ENCODE data around the gene CRTC1. TPM values are rescaled to one million over a fixed set of nuclear protein-coding genes. Genes with fewer than 3 reads are reported as not detected.

CRTC1 gene
- total RNA-seq, 1 donor from 2014 or later = 15.5 TPM

DNA sequence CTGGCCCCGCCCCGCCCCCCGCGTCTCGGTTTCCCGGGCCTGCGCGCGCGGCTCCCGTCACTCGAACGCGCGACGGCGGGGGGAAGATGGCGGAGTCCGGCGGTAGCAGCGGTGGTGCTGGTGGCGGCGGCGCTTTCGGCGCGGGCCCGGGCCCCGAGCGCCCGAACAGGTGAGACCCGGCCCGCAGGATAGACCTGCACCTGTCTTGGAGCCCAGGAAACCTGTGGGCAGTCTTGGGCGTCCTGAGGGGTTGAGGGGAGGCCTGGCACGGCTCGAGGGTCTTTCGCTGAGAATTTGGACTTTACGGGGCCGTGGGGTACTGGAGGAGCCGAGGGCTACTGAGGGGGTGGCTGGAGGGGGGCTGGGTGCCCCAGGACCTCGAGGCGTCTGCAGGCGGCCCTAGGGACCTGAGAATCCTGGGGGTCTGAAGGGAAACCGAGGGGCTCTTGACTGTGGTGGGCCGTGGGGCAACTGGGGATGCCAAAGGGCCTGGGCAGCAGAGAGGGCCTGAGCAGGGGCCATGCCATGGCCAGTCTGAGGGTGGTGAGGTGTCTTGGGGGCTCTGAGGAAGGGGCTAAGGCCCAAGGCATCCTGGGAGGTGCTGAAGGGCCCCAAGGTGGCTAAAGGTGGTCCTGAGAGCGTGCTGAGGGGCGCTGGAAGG is 46.4 kb upstream of the CRTC1 start, which contains the start of gene KLHL26:
KLHL26 (plus strand) TSS at position 60 of the 661 bp plus-strand sequence; CDS start at position 87, 27 bp downstream.
- Mint-ChIP-seq H3K9me3 (no peaks in the 10 kb centered on the region), H3K27me3 (no peaks in the 10 kb centered on the region), H3K4me1 (peaks cover 23% of the 10 kb centered on the region), H3K36me3 (ENCODE audit: low read depth) (no peaks in the 10 kb centered on the region), H3K4me3 (peak within 1 kb of the TSS; percentile 88), H3K27ac (peak within 1 kb of the TSS; percentile 84)
- ATAC-seq (ENCODE audit: low read depth) (no peak), DNase-seq (no peak)
- ChIA-PET POLR2A (no interaction called here), CTCF (no interaction called here)
- TF ChIP-seq, protein P1, sequence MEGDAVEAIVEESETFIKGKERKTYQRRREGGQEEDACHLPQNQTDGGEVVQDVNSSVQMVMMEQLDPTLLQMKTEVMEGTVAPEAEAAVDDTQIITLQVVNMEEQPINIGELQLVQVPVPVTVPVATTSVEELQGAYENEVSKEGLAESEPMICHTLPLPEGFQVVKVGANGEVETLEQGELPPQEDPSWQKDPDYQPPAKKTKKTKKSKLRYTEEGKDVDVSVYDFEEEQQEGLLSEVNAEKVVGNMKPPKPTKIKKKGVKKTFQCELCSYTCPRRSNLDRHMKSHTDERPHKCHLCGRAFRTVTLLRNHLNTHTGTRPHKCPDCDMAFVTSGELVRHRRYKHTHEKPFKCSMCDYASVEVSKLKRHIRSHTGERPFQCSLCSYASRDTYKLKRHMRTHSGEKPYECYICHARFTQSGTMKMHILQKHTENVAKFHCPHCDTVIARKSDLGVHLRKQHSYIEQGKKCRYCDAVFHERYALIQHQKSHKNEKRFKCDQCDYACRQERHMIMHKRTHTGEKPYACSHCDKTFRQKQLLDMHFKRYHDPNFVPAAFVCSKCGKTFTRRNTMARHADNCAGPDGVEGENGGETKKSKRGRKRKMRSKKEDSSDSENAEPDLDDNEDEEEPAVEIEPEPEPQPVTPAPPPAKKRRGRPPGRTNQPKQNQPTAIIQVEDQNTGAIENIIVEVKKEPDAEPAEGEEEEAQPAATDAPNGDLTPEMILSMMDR (IDR thresholded peaks at IDR 0.05) = no peak
- intact Hi-C loops (cut with micrococcal nuclease) = loop anchor here (1.0 to 5.0 kb wide), 12 partner anchors 46 to 555 kb away; partner anchors contain the start of genes ARMC6, BORCS8, COPE and CRTC1

DNA sequence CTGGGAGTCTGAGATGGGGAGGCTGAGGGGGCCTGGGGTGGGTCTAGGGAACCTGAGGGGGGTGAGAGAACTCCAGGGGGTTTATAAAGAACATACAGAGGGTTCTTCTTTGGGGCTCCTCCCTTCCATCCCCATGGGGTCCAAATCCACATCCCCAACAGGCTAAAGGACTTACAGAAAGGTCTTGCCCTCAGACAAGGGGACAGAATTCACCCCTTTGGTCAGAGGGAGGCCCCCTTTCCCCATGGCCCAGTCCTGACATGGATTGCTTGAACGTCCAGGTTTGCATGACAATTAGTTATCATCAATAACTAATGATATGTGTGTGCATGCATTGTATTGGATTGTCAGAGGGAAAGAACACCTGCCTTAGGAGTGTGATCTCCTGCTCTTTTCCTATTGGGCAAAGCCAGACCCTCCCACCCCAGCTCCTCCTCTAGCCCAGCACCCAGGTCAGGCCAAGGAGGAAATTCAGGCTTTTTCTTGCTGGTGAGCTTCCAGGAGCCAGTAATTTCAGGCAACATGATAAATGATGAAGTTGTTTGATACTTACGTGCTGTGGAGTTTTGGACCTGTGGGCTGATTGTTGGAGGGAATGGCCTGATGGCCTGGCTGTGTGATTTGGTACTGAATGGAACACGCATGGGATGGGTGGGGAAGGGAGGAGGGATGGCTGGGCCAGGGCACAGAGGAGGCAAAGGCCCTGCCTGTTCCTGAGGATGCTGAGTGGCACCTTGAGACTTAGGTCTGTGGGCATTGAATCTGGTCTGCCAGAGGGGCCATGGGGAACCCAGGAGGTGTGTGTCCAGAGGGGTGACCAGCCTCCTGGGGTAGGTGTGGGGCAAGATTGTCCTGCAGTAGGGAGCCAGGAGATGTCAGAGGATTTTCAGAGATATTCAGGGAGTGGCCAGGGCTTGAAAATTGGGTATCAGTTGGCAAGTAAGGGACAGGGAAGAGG is 45.5 kb upstream of the CRTC1 start:
- CTCF ChIA-PET = no interaction called here
- no peak for ATAC-seq (ENCODE audit: low read depth)
- DNase-seq = no peak

DNA sequence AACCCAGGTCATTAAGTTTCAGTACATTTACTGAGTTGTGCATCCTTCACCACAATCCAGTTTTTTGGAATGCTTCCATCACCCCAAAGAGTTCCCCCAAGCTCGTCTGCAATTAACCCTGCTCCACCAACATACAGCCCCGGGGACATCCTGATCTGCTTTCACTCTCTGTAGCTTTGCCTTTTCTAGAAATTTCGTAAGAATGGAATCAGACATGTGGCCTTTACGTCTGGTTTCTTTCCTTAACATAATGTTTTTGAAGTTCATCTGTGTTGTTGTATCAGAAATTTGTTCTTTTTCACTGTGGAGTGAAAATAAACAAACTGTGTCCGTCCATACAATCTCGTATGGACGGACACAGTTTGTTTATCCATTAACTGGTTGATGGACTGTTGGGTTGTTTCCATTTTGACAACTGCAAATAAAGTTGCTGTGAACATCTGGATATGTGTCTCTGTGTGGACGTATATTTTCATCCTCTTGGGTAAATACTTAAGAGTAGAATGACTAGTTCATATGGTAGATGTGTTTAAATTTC is 43.7 kb upstream of the CRTC1 start:
- CTCF ChIA-PET = no interaction called here
- Mint-ChIP-seq H3K4me3 (no peak overlapping the region), H3K27me3 (no peaks in the 10 kb centered on the region), H3K9me3 (no peaks in the 10 kb centered on the region), H3K36me3 (ENCODE audit: low read depth) (peaks cover 2% of the 10 kb centered on the region), H3K27ac (no peak overlapping the region), H3K4me1 (peaks cover 33% of the 10 kb centered on the region)
- no peak for ATAC-seq (ENCODE audit: low read depth)
- DNase-seq = no peak
- intact Hi-C loops (cut with micrococcal nuclease) = loop anchor here (5.0 kb wide), 2 partner anchors 148 to 393 kb away; partner anchors contain the start of genes ARMC6 and SUGP2
- TF ChIP-seq, protein P1 (IDR thresholded peaks at IDR 0.05) = no peak
- POLR2A ChIA-PET = interaction anchor here (1.2 kb wide), 1 partner anchor 193 kb away, joined by 4 read pairs; no protein-coding TSS in a partner anchor

More for the DNA sequence above, 45.5 kb upstream of the CRTC1 start:
- no peaks in the 10 kb centered on the region for H3K36me3 Mint-ChIP-seq (ENCODE audit: low read depth)
- H3K4me3 Mint-ChIP-seq = peak overlapping the region; percentile 88
- H3K27me3 Mint-ChIP-seq = no peaks in the 10 kb centered on the region
- H3K9me3 Mint-ChIP-seq = no peaks in the 10 kb centered on the region
- peak overlapping the region; percentile 79 for H3K27ac Mint-ChIP-seq
- peaks cover 23% of the 10 kb centered on the region for H3K4me1 Mint-ChIP-seq
- POLR2A ChIA-PET = no interaction called here
- intact Hi-C loops (cut with micrococcal nuclease) = loop anchor here (2.0 to 5.0 kb wide), 4 partner anchors 45 to 394 kb away; partner anchors contain the start of genes ARMC6, CRTC1 and SUGP2
- TF ChIP-seq, protein P1 (IDR thresholded peaks at IDR 0.05) = no peak

DNA sequence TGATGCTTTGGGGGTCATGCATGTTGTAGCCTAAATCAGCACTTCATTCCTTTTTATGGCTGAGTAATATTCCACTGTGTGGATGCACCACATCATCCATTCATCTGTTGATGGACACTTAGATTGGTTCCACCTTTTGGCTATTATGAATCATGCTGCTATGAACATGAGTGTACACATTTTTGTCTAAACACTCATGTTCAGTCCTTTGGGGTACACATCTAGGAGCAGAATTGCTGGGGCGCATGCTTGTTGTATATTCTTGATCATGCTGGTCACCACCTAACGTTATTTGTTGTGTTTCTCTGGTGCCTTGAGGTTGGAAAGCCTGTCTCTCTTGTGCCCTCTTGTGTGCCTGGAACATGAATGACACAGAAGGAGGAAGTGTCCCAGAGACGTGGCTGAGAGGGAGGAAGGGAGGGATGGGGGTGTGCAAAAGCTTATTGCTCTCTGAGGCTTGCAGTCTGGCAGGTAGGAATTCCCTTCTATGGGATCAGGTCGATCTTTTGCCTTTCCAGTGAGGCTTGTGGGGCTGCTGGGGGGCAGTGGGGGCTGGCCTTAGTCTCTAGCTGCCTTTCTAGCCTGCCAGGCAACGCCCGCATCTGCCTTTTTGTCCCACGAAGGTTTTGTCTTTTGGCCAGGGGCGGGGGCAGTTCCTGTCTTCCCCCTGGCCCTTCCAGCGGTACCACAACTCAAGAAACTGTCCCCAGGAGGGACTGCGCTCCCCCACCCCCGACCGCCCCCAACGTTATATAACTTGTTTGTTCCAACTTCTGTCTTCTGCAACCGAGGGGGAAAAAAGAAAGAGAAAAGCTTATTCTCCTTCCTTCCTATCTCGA is 39.1 kb upstream of the CRTC1 start:
- ATAC-seq (ENCODE audit: low read depth) (peak; percentile 74), DNase-seq (no peak)
- peaks cover 2% of the 10 kb centered on the region for H3K36me3 Mint-ChIP-seq (ENCODE audit: low read depth)
- peaks cover 27% of the 10 kb centered on the region for H3K4me1 Mint-ChIP-seq
- CTCF ChIA-PET = interaction anchor here (1.1 to 1.2 kb wide), 2 partner anchors 50 to 203 kb away, joined by 3 read pairs; no protein-coding TSS in a partner anchor
- no peak overlapping the region for H3K27ac Mint-ChIP-seq
- H3K4me3 Mint-ChIP-seq = no peak overlapping the region
- intact Hi-C loops (cut with micrococcal nuclease) = no loop called here
- no peaks in the 10 kb centered on the region for H3K9me3 Mint-ChIP-seq
- TF ChIP-seq, protein P1 (IDR thresholded peaks at IDR 0.05) = no peak
- POLR2A ChIA-PET = interaction anchor here (0.6 kb wide), 2 partner anchors 55 to 185 kb away, joined by 3 to 4 read pairs; no protein-coding TSS in a partner anchor
- no peaks in the 10 kb centered on the region for H3K27me3 Mint-ChIP-seq
